ENCODE results near the gene FOXA2.

GRCh38 chr20:22546344-22546743 lies 38.0 kb downstream of the FOXA2 start:
- TF ChIP-seq GATA2 (IDR thresholded peaks at IDR 0.05; ENCODE audit: low read depth, low read length), result no peak
- no peak for TF ChIP-seq GATA3 (IDR thresholded peaks at IDR 0.05; ENCODE audit: low read depth, low read length)

All from SH-SY5Y (cell line).